ENCODE measurements around the gene TMEM229B.

The TMEM229B gene

DNA sequence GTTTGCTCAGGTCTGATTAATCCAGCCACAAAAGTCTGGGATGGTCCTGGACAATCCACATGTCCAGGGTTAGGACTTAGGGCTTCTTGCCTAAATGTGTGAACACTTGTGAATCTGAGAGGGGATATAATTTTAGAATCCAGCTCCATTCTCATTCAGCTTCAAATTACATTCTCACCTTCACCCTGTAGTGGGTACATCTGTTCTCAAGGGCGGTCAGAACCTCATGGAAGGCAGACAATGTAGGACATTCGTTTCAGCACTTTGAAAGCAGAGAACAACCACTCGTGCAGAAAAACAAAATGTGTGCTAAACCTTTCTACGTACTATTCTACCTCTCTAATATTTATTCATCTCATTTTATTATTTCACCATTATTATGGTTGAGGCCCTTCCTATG is 1.2 kb downstream of the TMEM229B start:
- DNase-seq (ENCODE audit: low read depth in 2 of 2): no peak

DNA sequence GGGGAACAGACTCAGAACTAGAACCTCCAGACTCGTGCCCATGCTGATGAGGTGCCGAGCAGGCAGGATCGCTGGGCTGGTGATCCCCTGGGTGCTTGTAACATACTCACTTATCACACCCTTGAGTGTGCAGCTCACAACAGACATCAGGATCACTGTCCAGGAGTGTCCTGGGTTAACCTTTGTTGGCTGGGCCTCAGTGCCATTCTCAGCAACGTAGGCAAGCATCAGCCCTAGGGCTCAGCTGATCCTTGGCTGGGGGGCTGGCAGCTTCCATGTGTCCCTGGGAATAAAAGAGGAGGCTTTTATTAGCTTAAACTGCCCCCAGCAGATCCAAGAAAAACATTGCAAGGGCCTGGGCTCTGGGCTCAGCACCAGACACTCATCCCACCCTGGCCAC is 1.6 kb downstream of the TMEM229B start:
- DNase-seq (ENCODE audit: low read depth in 2 of 2): no peak

DNA sequence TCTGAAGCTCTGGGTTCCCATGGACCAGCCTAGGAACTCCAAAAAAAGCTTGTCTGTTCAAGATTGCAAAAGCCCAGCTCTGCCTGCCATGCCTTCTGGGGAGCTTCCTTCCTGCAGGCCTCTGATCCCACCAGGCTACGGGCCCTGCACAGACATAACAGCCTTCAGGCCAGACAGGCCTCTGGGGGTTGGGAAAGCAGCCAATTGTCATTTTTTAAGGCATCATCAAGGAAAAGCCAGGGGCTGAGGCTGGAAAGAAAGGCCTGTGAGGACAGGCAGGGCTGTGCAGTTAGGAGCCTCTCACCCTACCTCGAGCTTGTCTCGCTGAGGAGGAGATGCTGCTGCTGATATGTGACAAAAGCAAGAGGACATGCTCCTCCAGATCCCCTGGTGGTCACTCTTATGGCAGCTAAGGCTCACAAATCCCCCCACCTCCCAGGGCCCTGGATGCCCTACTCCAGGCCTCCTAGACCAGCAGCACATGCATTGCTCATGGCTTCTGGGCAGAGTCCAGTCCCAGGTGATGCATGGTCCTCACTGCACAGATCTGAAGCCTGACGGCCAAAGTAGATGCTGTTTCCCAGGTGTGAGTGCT is 2.9 kb downstream of the TMEM229B start:
- DNase-seq (ENCODE audit: low read depth in 2 of 2): no peak

DNA sequence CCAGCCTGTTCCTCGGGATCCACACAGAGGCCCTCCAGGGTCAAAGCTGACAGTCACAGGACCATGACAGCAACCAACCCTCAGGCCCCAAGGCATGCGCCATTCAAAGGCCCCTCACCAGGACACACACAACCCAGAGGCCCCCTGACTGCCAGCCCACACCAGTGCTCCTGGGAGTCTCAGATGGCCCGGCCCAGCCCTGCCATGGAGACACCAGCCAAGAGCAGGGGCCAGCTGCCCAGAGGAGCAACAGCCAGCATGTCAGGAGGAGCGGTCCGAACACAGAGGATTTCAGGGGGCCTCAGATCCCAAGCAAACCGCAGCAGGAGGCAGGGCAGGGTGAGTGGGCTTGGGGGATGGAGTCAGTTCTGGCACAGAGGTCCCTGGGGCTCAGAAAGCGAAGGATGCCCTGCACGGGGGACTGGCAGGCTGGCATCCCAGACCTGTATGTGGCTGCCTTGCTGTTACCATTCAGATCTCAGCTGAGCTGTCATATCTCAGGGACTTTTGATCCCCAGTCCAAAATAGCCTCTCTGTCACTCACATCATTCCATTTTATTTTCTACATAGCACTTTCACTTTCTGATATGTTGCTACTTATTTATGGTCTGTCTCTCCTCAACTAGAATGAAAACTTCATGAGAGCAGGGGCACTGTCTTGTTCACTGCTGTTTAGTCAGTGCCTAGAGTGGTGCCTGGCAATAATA is 4.8 kb downstream of the TMEM229B start:
- DNase-seq (ENCODE audit: low read depth in 2 of 2): no peak

GRCh38 chr14:67482231-67483164 is 6.0 kb downstream of the TMEM229B start:
- DNase-seq (ENCODE audit: low read depth in 2 of 2): no peak

DNA sequence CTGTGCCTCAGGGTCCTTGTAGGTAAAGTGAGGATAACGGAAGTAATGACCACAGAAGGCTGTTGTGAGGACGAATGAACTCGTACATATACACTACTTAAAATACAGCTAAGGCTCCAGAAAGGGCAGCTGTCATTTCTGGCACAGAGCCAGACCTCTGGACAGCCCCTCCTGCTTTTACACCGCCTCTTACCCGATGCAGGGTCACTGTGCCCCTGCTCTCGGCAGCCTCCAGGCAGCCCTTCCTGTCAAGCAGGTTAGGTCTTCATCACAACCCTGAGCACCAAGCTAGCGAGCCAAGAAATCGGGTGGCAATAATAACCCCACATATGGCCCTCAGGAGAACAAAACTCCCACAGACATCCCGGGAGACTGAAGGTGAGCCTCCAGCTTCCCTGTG is 8.5 kb downstream of the TMEM229B start:
- DNase-seq (ENCODE audit: low read depth in 2 of 2): no peak

- no peak for DNase-seq (ENCODE audit: low read depth in 2 of 2)
Observed at GRCh38 chr14:67478800-67479084, 9.8 kb downstream of the TMEM229B start.

DNA sequence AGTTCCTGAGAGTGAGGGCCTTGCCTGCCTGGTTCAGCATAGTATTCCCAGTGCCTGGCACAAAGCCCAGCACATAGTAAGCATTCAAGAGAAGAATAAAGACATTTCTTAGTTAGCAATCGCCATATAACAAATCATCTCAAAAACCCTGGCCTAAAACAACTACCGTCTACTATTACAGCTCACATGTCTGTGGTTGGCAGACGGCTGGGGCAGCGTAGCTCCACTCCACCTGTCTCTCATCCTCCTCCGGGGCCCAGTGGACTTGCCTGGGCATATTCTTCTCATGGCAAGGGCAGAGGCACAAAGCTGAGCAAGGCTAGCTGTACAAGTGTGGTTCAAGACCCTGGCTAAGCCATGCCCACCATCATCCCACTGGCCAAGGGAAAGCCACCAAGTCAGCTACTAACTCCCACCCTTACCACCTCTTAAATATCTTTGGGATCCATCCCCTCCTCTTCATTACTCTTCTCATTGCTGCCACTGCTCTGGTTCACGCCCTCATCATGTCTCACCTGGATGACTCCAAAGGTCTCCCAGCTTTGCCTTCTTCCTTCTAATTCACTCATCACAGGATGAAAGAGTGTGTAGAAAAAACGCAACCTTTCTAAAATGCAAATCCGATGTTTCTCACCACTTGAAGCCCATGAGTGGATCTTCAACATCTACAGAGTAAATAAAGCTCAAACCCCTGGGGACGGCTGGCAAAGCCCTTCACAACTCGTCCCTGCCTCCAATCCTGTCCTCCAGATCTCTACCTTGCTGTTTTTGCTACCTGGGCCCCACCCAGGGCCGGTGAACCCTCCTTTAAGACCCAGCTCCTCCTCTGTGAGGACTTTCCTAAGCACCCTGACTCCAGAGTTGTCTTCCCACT is 10.4 kb downstream of the TMEM229B start:
- no peak for DNase-seq (ENCODE audit: low read depth in 2 of 2)

- DNase-seq (ENCODE audit: low read depth in 2 of 2): no peak
Observed at GRCh38 chr14:67474366-67474765, 14.2 kb downstream of the TMEM229B start.

DNA sequence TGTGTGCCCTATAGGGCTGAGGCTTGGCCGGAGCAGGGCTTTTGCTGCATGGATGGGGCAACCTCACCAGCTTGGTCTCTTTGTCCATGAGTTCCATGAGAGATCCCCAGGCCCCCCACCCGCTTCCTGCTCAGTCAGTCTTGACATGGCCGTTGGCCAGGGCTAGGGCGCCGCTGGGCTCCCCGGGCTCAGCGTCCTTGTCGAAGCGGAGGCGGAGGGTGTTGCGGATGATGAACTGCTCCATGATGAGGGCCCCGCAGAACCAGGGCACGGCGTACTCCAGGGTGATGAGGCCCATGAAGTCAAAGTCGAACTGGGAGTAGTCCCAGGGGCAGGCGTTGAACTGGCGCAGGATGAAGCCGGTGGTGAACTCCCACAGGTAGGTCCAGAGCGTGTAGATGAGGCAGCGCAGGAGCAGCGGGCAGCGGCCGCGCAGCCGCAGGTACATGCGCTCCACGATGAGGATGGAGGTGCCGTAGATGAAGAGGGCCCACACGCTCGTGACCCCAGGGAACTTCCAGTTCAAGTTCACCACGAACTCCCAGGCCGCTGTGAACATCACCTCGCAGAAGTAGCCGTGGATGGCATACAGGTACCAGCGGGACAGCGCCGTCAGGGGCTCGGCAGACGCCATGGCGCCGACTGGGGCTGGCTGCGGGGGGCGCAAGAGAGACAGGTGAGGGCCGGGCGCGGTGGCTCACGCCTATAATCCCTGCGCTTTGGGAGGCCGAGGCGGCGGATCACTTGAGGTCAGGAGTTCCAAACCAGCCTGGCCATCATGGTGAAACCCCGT is 15.0 kb downstream of the TMEM229B start:
- DNase-seq (ENCODE audit: low read depth in 2 of 2): no peak

GRCh38 chr14:67472726-67473125 is 15.8 kb downstream of the TMEM229B start:
- DNase-seq (ENCODE audit: low read depth in 2 of 2): no peak

- no peak for DNase-seq (ENCODE audit: low read depth in 2 of 2)
Observed at GRCh38 chr14:67469954-67470353, 18.6 kb downstream of the TMEM229B start.

- DNase-seq (ENCODE audit: low read depth in 2 of 2): no peak
Observed at GRCh38 chr14:67468378-67468730, 20.2 kb downstream of the TMEM229B start.

GRCh38 chr14:67467134-67467533 is 21.4 kb downstream of the TMEM229B start:
- no peak for DNase-seq (ENCODE audit: low read depth in 2 of 2)

GRCh38 chr14:67464879-67465278 is 23.6 kb downstream of the TMEM229B start:
- DNase-seq (ENCODE audit: low read depth in 2 of 2): no peak

GRCh38 chr14:67464377-67464776 is 24.1 kb downstream of the TMEM229B start:
- no peak for DNase-seq (ENCODE audit: low read depth in 2 of 2)

DNA sequence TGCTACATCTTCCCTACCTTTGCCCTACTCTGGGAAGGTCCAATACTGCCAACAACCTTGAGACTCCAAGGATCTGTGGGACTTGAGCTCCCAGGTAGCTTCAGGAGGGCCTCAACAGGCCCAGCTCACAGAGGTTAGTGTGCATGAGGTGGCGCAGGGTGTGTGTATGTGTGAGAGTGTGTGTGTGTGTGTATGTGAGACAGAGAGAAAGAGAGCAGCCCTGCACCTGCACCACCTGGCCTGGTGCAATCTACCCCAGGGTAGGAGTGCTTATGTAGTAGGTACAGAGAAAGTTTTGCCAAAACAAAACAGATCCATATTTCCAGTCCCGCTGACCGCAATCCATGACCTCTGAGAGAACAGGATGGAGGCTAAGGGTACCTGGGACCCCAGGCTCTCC is 24.6 kb downstream of the TMEM229B start:
- DNase-seq (ENCODE audit: low read depth in 2 of 2): no peak

- DNase-seq (ENCODE audit: low read depth in 2 of 2): no peak
Observed at GRCh38 chr14:67461996-67462395, 26.5 kb downstream of the TMEM229B start.

- DNase-seq (ENCODE audit: low read depth in 2 of 2): no peak
Observed at GRCh38 chr14:67461341-67461985, 27.1 kb downstream of the TMEM229B start.

DNA sequence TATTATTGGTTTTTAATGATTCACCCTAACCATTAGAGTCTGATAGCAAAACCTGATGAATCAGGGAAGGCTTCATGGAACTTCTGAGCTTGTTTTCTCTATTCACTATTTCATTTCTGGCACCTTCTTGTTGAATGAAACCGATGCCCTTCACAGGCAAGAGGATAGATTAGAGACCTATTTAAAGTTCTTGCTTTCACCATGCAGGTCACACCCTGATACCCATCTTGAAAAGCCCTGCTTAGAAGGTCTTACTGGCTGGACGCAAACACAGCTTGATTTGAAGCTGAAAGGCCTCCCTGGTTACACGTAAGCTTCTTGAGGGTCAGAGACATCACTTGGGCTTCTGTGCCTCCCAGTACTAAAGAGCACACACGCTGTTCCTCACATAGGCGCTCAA is 29.2 kb downstream of the TMEM229B start:
- DNase-seq (ENCODE audit: low read depth in 2 of 2): no peak

- no peak for DNase-seq (ENCODE audit: low read depth in 2 of 2)
Observed at GRCh38 chr14:67457782-67458181, 30.7 kb downstream of the TMEM229B start.
